PC-9 (cell line): Measurements from ENCODE around the gene GALNT2. TPM values are rescaled to one million over a fixed set of nuclear protein-coding genes. Genes with fewer than 3 reads are reported as not detected.

Experiments
- BruUV-seq: library from RNA; stranded (reverse); fragments of 400-500 nt; replicated peaks from 2 replicates; lab custom pipeline; 2021; lab: Mats Ljungman, UMichigan
- CTCF ChIA-PET: fragments of 300-600 bp; sonication (Branson Sonifier 250); formaldehyde crosslinking; loops from one replicate; lab custom pipeline; 2022; ENCODE audit warnings: antibody characterized with exemption; lab: Charles Lee
- POLR2A ChIA-PET: fragments of 300-600 bp; sonication (Branson Sonifier 250); formaldehyde crosslinking; loops from one replicate; lab custom pipeline; 2022; ENCODE audit warnings: antibody characterized with exemption; ENCODE audit not compliant: unreplicated experiment; lab: Charles Lee
- DNase-seq, 2 experiments: peaks; one replicate each; pipeline versions ENCODE4 v3.0.0 to v3.0.0-alpha.2; 2015 to 2022; ENCODE audit warnings: mixed read lengths in 1 of 2
- H2AFZ ChIP-seq: fragments of 200-600 bp; sonication (generic); 2 replicates; pipeline ENCODE4 v1.8.1; 2017; ENCODE audit warnings: antibody characterized with exemption
- H3F3A ChIP-seq: fragments of 200-600 bp; sonication (generic); 2 replicates; pipeline ENCODE4 v1.8.1; 2017; ENCODE audit warnings: antibody characterized with exemption, mild to moderate bottlenecking, low read depth; ENCODE audit not compliant: insufficient read depth
- H3K27ac ChIP-seq: fragments of 200-600 bp; sonication (generic); 2 replicates; pipeline ENCODE4 v1.6.1; 2016; ENCODE audit warnings: mixed run types
- H3K27me3 ChIP-seq: fragments of 200-600 bp; sonication (generic); 2 replicates; pipeline ENCODE4 v1.6.1; 2016; ENCODE audit warnings: low read depth, mixed run types; ENCODE audit not compliant: insufficient read depth
- H3K36me3 ChIP-seq: fragments of 200-600 bp; sonication (generic); 2 replicates; pipeline ENCODE4 v1.6.1; 2016; ENCODE audit warnings: low read depth, mixed run types
- H3K4me1 ChIP-seq: fragments of 200-600 bp; sonication (generic); replicated peaks from 2 replicates; pipeline ENCODE4 v1.6.1; 2016; ENCODE audit warnings: mixed run types; ENCODE audit not compliant: insufficient read depth
- H3K4me2 ChIP-seq: fragments of 200-600 bp; sonication (generic); 2 replicates; pipeline ENCODE4 v1.6.1; 2017; ENCODE audit warnings: mixed run types
- H3K4me3 ChIP-seq: fragments of 200-600 bp; sonication (generic); 2 replicates; pipeline ENCODE4 v1.6.1; 2016; ENCODE audit warnings: mixed run types
- H3K79me2 ChIP-seq: fragments of 200-600 bp; sonication (generic); 2 replicates; pipeline ENCODE4 v1.6.1; 2017; ENCODE audit warnings: low read depth, mixed run types
- H3K9me2 ChIP-seq: fragments of 200-600 bp; sonication (generic); 2 replicates; pipeline ENCODE4 v1.8.1; 2017; ENCODE audit warnings: mild to moderate bottlenecking; ENCODE audit not compliant: insufficient read depth
- H3K9me3 ChIP-seq: fragments of 200-600 bp; sonication (generic); 2 replicates; pipeline ENCODE4 v1.8.1; 2016; ENCODE audit warnings: low read depth; ENCODE audit not compliant: insufficient read depth
- H4K20me1 ChIP-seq: fragments of 200-600 bp; sonication (generic); 2 replicates; pipeline ENCODE4 v1.8.1; 2017; ENCODE audit not compliant: insufficient read depth
- EZH2 ChIP-seq: fragments of 200-600 bp; sonication (generic); IDR thresholded peaks from 2 replicates; pipeline ENCODE4 v1.8.0; 2017; ENCODE audit warnings: antibody characterized with exemption, low read depth
- intact Hi-C: fragments of 100-400 bp; cut with micrococcal nuclease; formaldehyde crosslinking; loops from one replicate; pipeline ENCODE4 v1.10.0; 2022; ENCODE audit not compliant: unreplicated experiment
- total RNA-seq: library from RNA; stranded (reverse); gene quantifications from 2 replicates; pipeline ENCODE4 v1.2.3, GENCODE V29; 2021
- TF ChIP-seq, protein P1 (sequence below): fragments of 200-600 bp; sonication (generic); conservative IDR thresholded peaks from 2 replicates; pipeline ENCODE4 v1.6.1; 2017; ENCODE audit warnings: mixed run types, antibody characterized with exemption, mild to moderate bottlenecking, moderate library complexity

The GALNT2 gene
- total RNA-seq, 1 experiment from 2014 or later: 121 TPM

DNA sequence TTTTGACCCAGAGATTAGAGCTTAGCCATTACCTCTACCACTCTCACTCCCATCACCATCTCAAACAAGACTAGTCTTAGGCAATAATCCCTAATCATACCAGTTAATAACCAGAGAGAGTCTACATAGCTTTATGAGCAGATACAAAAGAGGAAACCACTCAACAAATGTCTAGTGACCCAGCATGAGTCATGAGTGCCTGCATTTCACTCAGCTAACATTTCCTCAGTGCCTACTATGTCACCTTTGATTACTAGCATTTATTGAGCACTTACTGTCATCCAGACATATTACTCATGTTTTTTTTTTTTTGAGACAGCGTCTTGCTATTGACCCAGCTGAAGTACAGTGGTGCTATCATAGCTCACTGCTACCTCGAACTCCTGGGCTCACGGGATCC lies 35.9 kb upstream of the GALNT2 start:
- no peak overlapping the region for H2AFZ ChIP-seq
- TF ChIP-seq EZH2: no peak
- TF ChIP-seq, protein P1, sequence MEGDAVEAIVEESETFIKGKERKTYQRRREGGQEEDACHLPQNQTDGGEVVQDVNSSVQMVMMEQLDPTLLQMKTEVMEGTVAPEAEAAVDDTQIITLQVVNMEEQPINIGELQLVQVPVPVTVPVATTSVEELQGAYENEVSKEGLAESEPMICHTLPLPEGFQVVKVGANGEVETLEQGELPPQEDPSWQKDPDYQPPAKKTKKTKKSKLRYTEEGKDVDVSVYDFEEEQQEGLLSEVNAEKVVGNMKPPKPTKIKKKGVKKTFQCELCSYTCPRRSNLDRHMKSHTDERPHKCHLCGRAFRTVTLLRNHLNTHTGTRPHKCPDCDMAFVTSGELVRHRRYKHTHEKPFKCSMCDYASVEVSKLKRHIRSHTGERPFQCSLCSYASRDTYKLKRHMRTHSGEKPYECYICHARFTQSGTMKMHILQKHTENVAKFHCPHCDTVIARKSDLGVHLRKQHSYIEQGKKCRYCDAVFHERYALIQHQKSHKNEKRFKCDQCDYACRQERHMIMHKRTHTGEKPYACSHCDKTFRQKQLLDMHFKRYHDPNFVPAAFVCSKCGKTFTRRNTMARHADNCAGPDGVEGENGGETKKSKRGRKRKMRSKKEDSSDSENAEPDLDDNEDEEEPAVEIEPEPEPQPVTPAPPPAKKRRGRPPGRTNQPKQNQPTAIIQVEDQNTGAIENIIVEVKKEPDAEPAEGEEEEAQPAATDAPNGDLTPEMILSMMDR: no peak
- CTCF ChIA-PET: no interaction called here
- no peaks in the 10 kb centered on the region for H4K20me1 ChIP-seq
- POLR2A ChIA-PET: no interaction called here
- H3K79me2 ChIP-seq: no peaks in the 10 kb centered on the region
- peaks cover 8% of the 10 kb centered on the region for H3K9me3 ChIP-seq
- no peaks in the 10 kb centered on the region for H3K4me1 ChIP-seq
- intact Hi-C loops: no loop called here
- no peak overlapping the region for H3K4me3 ChIP-seq
- no peaks in the 10 kb centered on the region for H3K27me3 ChIP-seq
- H3K27ac ChIP-seq: no peak overlapping the region
- no peaks in the 10 kb centered on the region for H3F3A ChIP-seq
- no peaks in the 10 kb centered on the region for H3K36me3 ChIP-seq
- peak in 1 of 2 experiments; percentile 54 for DNase-seq
- H3K4me2 ChIP-seq: no peak overlapping the region
- BruUV-seq: no TSS peak
- no peaks in the 10 kb centered on the region for H3K9me2 ChIP-seq

DNA sequence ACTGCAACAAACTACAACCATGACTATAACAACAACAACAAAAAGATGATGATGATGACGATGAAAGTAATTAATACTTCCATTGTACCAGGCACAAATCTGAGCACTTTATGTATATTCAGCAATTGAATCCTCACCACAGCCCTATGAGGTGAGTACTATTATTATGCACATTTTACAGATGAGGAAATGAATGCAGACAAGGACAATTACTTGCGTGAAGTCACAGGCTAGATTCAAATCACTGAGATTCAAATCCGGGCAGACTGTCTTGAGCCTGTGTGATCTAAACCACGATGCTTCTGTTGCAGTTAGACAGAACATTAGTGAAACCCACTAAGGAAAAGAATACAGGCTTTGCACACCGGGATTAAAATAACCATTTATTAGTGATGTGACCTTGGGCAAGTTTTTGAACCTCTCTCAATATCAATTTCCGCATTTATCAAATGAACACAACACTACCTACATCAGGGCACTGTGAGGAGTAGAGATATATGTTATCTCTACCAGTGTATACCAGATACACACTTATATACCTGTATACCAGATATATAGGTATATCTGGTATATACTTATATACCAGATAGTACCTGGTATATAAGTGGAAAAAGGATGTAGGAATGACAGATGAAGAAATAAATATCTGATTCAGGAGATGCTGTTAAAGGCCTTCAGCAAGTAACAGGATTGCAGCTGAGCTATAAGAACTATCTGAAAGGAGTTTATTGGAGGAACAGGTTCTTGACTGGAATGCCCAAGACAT lies 34.3 kb upstream of the GALNT2 start:
- Histone ChIP-seq H3F3A (no peaks in the 10 kb centered on the region), H4K20me1 (no peaks in the 10 kb centered on the region), H2AFZ (no peak overlapping the region), H3K79me2 (no peaks in the 10 kb centered on the region), H3K9me3 (peaks cover 8% of the 10 kb centered on the region), H3K36me3 (no peaks in the 10 kb centered on the region), H3K27me3 (no peaks in the 10 kb centered on the region), H3K9me2 (no peaks in the 10 kb centered on the region), H3K27ac (no peak overlapping the region), H3K4me3 (no peak overlapping the region), H3K4me1 (peaks cover 10% of the 10 kb centered on the region), H3K4me2 (no peak overlapping the region)
- intact Hi-C loops: no loop called here
- BruUV-seq: no TSS peak
- ChIA-PET POLR2A (no interaction called here), CTCF (no interaction called here)
- TF ChIP-seq EZH2: no peak
- TF ChIP-seq, protein P1: no peak
- no peak for DNase-seq

DNA sequence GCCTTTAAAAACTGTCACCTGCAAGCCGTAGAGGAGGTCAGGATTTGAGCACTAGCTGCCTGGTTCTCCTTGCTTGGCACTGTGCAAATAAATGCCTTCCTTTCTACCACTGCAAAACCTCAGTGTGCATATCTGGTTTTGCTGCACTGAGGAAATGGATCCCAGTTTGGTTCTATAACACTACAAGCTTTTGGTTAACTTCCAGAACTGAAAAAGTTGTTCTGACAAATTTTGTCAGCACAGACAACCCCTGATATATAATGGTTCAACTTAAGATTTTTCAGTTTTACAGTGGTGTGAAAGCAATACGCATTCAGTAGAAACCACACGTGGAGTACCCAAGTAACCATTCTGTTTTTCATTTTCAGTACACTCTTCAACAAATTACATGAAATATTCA lies 29.8 kb upstream of the GALNT2 start:
- Histone ChIP-seq H2AFZ (no peak overlapping the region), H3K79me2 (no peaks in the 10 kb centered on the region), H3K4me1 (peaks cover 10% of the 10 kb centered on the region), H3K9me3 (peaks cover 8% of the 10 kb centered on the region), H3F3A (no peaks in the 10 kb centered on the region), H3K9me2 (no peaks in the 10 kb centered on the region), H3K27me3 (no peaks in the 10 kb centered on the region), H3K4me2 (no peak overlapping the region), H4K20me1 (no peaks in the 10 kb centered on the region), H3K27ac (no peak overlapping the region), H3K36me3 (no peaks in the 10 kb centered on the region), H3K4me3 (no peak overlapping the region)
- intact Hi-C loops: no loop called here
- TF ChIP-seq EZH2: no peak
- TF ChIP-seq, protein P1: no peak
- CTCF ChIA-PET: no interaction called here
- DNase-seq: no peak
- no TSS peak for BruUV-seq
- POLR2A ChIA-PET: interaction anchor here (0.7 kb wide), 1 partner anchor 49 kb away, joined by 10 read pairs; no protein-coding TSS in a partner anchor
